ENCODE data around the gene FEM1B. TPM values are rescaled to one million over a fixed set of nuclear protein-coding genes. Genes with fewer than 3 reads are reported as not detected.

The FEM1B gene
- total RNA-seq, 1 donor from 2014 or later: 46.7 TPM

DNA sequence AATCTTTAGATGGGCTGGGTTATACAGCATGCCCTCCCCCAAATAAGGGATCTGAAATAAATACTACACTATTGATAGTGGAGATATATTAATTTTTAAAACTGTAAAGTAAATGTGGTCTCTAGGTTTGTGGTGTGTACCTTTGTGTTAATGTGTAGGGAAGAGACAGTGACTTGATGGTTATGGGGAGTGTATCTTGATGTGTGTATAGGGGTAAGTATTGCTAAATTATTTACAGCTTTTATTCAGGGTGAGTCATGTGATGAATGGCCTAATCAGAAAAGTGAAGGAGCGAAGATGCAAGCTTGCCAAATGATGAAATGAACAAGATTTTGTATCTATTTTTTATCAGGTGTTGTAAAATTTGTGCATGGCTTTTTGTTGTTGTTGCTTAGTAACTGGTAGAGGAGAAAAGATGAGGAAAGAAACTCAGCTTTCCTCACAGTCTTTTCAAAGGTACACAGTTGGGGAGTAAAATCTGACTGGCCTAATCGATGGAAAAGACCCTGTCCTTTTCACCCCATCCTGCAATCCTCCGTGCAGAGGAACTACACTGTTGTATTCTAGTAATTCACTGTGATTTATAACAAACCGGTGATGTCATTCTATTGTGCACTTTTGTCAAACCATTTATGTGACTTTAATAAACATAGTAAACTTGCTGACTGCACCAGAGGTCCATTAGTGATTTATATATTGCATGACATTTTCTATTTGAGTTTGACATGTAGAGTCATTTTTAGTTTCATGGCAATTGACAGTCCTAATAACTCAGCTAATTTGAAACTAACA is 17.7 kb downstream of the FEM1B start:
- DNase-seq: no peak
- H3K4me3 ChIP-seq: no peak overlapping the region
- TF ChIP-seq, protein P1, sequence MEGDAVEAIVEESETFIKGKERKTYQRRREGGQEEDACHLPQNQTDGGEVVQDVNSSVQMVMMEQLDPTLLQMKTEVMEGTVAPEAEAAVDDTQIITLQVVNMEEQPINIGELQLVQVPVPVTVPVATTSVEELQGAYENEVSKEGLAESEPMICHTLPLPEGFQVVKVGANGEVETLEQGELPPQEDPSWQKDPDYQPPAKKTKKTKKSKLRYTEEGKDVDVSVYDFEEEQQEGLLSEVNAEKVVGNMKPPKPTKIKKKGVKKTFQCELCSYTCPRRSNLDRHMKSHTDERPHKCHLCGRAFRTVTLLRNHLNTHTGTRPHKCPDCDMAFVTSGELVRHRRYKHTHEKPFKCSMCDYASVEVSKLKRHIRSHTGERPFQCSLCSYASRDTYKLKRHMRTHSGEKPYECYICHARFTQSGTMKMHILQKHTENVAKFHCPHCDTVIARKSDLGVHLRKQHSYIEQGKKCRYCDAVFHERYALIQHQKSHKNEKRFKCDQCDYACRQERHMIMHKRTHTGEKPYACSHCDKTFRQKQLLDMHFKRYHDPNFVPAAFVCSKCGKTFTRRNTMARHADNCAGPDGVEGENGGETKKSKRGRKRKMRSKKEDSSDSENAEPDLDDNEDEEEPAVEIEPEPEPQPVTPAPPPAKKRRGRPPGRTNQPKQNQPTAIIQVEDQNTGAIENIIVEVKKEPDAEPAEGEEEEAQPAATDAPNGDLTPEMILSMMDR (IDR thresholded peaks at IDR 0.05; ENCODE audit: borderline replicate concordance): no peak
- H3K4me1 ChIP-seq: peaks cover 87% of the 10 kb centered on the region
- no peaks in the 10 kb centered on the region for H3K27me3 ChIP-seq (ENCODE audit: low read depth)
- intact Hi-C loops (cut with micrococcal nuclease): loop anchor here (10.0 kb wide), 1 partner anchor 50 kb away; no protein-coding TSS in a partner anchor
- peaks cover 19% of the 10 kb centered on the region for H3K36me3 ChIP-seq
- no peaks in the 10 kb centered on the region for H3K9me3 ChIP-seq (replicated peaks)
- no peak overlapping the region for H3K27ac ChIP-seq (replicated peaks)

DNA sequence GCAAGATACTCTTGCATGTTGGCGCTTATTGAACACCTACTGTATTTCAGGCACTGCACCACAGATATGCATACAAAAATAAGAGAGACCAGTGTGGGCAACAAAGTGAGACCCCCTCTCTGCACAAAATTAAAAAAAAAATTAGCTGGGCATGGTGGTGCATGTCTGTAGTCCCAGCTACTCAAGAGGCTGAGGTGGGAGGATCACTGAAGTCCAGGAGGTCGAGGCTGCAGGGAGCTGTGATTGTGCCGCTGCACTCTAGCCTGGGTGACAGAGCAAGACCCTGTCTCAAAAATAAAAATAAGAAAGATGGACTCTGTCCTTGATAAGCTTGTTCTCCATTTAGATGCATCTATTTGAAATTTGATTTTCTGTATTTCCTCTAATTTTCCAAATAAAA is 20.8 kb downstream of the FEM1B start:
- Histone ChIP-seq H3K4me1 (peaks cover 56% of the 10 kb centered on the region), H3K27ac (replicated peaks) (peak overlapping the region; percentile 60)
- no peak for DNase-seq

DNA sequence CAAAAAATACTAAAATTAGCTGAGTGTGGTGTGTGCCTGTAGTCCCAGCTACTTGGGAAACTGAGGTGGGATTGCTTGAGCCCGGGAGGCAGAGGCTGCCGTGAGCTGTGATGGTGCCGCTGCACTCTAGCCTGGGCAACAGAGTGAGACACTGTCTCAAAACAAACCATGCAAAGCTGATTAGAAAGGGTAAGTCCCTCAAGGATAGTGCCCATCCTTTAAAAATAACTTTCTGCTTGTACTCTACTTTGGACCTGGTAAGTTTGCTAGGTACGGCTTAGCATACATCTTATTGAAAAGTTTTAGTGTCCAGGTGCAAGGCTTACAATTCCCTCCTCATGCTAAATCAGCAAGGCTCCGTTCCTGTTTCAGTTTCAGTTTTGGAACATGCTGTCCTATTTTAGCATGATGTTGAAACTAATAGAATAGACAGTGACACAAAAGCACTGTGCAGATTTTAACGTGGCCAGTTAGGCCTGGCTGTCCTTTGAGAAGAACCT is 21.4 kb downstream of the FEM1B start:
- Histone ChIP-seq H3K27ac (replicated peaks) (peak overlapping the region; percentile 60), H3K36me3 (peaks cover 3% of the 10 kb centered on the region), H3K4me1 (peaks cover 50% of the 10 kb centered on the region), H3K9me3 (replicated peaks) (no peaks in the 10 kb centered on the region), H3K4me3 (peak overlapping the region; percentile 51), H3K27me3 (ENCODE audit: low read depth) (no peaks in the 10 kb centered on the region)
- intact Hi-C loops (cut with micrococcal nuclease): loop anchor here (10.0 kb wide), 1 partner anchor 54 kb away; no protein-coding TSS in a partner anchor
- TF ChIP-seq, protein P1 (IDR thresholded peaks at IDR 0.05; ENCODE audit: borderline replicate concordance): no peak
- no peak for DNase-seq

More for the DNA sequence above, 20.8 kb downstream of the FEM1B start:
- Histone ChIP-seq H3K27me3 (ENCODE audit: low read depth) (no peaks in the 10 kb centered on the region), H3K36me3 (peaks cover 7% of the 10 kb centered on the region), H3K4me3 (peak overlapping the region; percentile 51), H3K9me3 (replicated peaks) (no peaks in the 10 kb centered on the region)
- intact Hi-C loops (cut with micrococcal nuclease): loop anchor here (10.0 kb wide), 1 partner anchor 54 kb away; no protein-coding TSS in a partner anchor
- TF ChIP-seq, protein P1 (IDR thresholded peaks at IDR 0.05; ENCODE audit: borderline replicate concordance): no peak

DNA sequence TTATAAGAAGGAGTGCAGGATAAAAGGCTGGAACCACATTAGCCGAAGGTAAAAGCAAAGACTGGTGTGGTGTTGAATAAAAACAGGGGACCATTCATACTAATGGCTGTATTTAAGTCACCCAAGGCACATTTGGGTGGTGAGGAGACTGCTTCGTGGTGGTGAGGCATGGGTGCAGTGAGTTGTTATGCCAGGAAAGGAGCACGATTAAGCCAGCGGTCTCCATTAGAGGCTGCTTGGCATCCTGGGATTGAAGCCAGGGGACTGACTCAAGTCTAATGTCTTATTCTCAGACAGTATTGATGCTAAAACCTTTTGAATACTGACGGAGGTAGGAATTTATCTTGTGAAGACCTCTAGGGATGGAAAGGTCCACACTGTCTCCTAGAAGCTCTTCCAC is 21.9 kb downstream of the FEM1B start:
- Histone ChIP-seq H3K4me1 (peaks cover 46% of the 10 kb centered on the region), H3K36me3 (no peaks in the 10 kb centered on the region), H3K27me3 (ENCODE audit: low read depth) (no peaks in the 10 kb centered on the region), H3K4me3 (peak overlapping the region; percentile 51), H3K9me3 (replicated peaks) (no peaks in the 10 kb centered on the region), H3K27ac (replicated peaks) (peak overlapping the region; percentile 60)
- no peak for DNase-seq
- intact Hi-C loops (cut with micrococcal nuclease): loop anchor here (10.0 kb wide), 1 partner anchor 55 kb away; no protein-coding TSS in a partner anchor
- TF ChIP-seq, protein P1 (IDR thresholded peaks at IDR 0.05; ENCODE audit: borderline replicate concordance): no peak

DNA sequence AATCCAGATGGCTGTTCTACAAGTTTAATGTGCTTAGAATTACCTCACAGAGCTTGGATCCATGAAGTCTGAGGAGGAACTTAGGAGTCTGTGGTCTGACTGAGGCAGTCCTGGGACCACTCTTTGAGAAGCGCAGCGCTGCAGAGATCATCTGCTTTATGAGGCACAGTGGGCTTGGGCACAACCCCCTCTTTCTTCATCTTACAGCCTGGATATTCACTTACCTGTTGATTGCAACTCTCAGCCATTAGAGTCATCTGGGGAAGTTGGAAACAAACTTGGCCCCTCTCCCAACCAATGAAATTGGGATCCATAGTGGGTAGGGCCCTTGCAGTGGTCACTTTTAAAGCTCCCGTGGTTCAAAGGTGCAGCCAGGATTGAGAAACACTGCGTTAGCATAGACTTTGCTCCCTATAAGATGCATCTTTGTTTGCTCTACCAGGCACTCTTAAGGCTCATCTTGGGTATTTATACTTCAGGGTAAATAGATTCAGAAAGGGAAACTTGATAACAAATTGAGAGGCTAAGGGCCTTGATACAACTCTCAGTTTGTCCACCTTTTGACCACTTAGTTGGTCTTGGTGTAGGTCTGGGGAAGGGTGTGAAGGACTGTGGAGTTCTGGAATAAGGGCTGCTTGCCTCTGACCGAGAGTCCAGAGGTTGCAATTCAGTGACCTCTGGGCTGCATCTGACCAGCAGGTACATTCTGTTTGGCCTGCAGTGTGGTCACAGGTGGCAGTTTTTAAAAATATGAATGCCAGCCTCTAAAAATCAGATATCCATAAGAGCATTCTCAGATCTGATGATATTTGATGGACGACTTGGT is 22.8 kb downstream of the FEM1B start:
- H3K4me3 ChIP-seq: no peak overlapping the region
- H3K27me3 ChIP-seq (ENCODE audit: low read depth): no peaks in the 10 kb centered on the region
- intact Hi-C loops (cut with micrococcal nuclease): no loop called here
- no peaks in the 10 kb centered on the region for H3K36me3 ChIP-seq
- no peak for DNase-seq
- peak overlapping the region; percentile 60 for H3K27ac ChIP-seq (replicated peaks)
- peaks cover 37% of the 10 kb centered on the region for H3K4me1 ChIP-seq
- TF ChIP-seq, protein P1 (IDR thresholded peaks at IDR 0.05; ENCODE audit: borderline replicate concordance): no peak
- no peaks in the 10 kb centered on the region for H3K9me3 ChIP-seq (replicated peaks)
